ENCODE results near the gene ATP2B2.

DNA sequence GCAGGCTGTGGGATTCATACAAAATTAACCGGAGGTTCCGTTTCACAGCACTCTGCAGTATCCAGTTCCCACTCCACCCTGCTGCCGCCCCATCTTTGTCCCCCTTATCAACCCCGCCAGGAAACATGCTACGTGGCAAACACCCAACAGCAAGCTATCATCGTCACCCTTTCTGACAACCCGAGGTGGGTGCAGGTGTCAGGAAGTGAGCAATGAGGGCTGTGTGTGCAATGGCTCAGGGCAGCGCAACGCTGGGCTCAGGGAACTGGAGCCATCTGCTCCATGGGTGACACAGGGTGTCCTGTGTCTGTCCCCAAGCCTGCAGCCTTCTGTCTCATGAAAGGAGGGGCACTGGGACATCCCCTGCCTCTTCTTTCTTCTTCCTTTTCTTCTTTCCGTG lies 60.9 kb downstream of the ATP2B2 start:
- no peak for TF ChIP-seq POLR2A (IDR thresholded peaks at IDR 0.05)
- TF ChIP-seq, protein P1, sequence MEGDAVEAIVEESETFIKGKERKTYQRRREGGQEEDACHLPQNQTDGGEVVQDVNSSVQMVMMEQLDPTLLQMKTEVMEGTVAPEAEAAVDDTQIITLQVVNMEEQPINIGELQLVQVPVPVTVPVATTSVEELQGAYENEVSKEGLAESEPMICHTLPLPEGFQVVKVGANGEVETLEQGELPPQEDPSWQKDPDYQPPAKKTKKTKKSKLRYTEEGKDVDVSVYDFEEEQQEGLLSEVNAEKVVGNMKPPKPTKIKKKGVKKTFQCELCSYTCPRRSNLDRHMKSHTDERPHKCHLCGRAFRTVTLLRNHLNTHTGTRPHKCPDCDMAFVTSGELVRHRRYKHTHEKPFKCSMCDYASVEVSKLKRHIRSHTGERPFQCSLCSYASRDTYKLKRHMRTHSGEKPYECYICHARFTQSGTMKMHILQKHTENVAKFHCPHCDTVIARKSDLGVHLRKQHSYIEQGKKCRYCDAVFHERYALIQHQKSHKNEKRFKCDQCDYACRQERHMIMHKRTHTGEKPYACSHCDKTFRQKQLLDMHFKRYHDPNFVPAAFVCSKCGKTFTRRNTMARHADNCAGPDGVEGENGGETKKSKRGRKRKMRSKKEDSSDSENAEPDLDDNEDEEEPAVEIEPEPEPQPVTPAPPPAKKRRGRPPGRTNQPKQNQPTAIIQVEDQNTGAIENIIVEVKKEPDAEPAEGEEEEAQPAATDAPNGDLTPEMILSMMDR (IDR thresholded peaks at IDR 0.05) = no peak

Data from uterus (tissue), 2 donors.